KG1 (cell line): ENCODE data around the gene HABP4.
"Not testable (repeated sequence)": the region's sequence is repeated elsewhere in the genome, so short reads cannot be mapped to it uniquely, and the experiment has no call there.

Experiments used
- DNase-seq: peaks from one replicate; lab custom pipeline; 2025; lab: John Stamatoyannopoulos, UW

The HABP4 gene

GRCh38 chr9:96498796-96499195, 48.8 kb downstream of the HABP4 start:
- DNase-seq: no peak

DNA sequence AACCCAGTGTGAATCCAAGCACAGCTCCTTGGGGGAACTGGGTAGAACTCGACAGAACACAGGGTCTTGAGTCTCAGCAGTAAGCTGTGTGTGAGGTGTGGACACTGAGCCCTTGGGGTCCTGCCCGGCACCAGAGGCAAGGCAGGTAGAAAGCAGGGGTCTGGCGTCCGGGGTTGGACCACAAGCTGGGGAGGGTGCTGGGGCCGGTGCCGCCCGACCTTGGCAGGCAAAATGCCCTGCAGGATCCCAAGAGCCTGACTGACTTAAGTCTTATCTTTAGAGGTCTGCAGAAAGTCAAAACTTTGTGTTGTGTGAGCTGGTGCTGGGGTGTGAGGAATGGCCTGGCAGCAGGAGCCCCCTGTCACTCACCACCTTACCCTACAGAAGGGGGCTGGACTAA, 49.3 kb downstream of the HABP4 start:
- no peak for DNase-seq

DNA sequence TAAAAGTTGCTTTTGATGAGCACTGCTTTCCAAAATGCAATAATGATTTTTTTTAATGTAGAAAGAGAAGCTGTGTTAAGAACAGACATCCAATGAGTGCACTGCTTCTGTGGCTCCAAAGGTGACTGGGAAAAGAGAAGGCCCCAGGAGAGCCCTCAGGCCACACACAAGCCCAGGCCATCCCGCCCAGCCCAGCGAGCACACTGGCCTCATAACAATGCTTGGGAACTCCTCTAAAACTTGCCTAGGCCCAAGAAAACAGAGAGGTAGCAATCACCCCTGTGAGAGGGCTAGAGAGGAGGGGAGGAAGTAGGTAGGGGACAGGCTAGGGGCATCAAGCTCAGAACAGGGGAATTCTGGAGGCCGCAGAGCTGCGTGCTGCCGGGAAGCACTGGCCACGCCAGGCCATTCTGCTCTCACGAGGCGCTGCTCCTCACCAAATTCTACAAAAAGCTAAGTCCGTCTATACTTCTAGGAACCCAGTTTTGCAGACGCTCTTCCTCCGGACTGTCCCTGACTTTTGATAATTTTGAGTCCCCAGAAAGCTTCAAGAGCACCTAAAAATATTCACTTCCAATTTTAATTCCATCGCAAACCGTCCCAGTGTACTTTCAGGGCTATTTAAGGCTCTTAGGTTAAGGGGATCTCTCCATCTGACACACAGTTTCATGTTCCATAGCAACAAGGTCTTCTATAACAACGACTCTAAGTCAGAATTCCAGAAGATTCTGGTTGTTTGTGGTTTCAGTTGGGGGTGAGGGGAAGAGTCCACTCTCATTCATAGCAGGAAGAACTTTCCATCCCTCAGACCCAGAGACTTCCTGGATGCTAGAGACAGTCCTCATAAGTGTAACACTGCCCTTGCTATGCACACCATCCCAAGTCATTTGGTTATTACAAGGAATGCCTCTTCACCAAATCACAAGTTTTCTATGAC, 51.0 kb downstream of the HABP4 start:
- no peak for DNase-seq

GRCh38 chr9:96501633-96502538, 51.9 kb downstream of the HABP4 start:
- DNase-seq: no peak

DNA sequence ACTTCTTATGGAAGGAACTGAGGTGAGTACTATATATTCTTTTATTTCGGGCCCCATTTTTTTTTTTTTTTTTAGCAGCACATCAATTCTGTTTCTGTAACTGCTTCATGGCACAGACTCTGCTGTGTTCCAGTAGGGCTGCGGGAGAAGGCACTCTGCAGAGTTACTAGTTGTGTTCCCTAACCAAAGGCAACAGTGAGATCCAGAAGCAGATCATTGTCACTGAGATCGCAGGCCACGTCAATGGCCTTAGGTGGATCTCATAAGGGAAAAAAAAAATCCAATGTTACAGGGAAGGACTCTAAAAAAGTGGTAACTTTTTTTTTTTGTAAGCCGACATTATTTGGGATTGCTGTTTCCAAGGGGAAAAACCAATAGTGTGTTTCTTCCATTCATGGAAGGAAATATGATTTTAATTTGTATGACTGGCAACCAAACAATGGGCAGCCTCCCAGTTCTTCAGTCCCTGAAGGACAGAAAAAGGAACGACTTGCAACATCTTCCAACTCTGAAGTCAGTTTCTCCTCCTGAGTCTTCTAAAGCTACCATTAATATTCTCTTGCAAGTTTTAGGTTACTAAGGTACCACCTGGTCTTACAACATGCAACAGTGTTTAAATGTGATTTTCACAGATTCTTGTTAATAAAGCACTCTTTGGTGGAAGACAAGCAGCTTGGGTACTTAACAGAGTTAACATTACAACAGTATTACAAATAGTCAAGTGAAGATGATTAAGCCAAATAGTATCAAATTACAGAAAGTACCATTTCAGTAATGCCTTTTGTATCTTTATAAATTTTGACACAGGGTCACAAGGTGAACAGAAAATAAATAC, 52.8 kb downstream of the HABP4 start:
- no peak for DNase-seq

DNA sequence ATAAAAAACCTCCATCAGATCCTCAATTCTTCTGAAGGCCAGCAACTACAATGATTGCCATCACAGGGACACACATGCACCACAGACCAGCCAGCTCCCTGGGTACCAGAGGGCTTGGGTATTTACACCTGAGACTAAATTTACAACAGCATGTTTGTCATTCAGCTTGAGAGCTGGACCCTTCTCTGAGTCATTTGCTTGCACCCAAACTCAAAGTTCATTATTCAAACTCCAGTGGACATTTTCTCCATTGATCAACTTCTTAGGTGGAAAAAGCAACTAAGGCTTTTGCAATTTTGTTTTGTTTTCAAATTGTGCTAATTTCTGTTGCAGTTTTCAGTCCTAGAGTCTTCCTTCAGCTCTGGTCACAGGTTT, 53.4 kb downstream of the HABP4 start:
- not testable (repeated sequence) for DNase-seq

DNA sequence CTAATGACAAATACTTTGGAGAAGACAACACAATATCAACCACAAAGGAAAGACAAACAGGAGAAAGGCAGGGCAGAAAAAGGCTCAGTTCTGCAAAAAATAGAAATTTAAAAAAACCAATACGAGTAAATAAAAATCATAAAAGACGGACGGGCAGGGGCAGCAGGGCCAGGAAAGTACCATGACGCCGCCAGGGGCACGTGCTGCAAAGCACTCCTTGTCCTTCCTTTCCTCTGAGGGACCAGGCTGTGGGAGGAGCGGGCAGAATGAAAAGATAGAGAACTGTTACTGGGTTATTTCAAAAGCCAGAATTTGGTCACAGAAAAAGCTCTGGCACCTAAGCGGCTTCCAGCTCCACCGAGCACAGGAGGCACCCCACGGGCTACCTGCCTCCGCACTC, 53.9 kb downstream of the HABP4 start:
- DNase-seq: no peak

- DNase-seq: no peak
These were observed 55.5 kb downstream of the HABP4 start for GRCh38 chr9:96505316-96505991.

- DNase-seq: no peak
These were observed 58.4 kb downstream of the HABP4 start for GRCh38 chr9:96508227-96508940.

GRCh38 chr9:96509026-96509425, 59.1 kb downstream of the HABP4 start:
- no peak for DNase-seq

GRCh38 chr9:96509848-96510247, 59.9 kb downstream of the HABP4 start:
- no peak for DNase-seq

DNA sequence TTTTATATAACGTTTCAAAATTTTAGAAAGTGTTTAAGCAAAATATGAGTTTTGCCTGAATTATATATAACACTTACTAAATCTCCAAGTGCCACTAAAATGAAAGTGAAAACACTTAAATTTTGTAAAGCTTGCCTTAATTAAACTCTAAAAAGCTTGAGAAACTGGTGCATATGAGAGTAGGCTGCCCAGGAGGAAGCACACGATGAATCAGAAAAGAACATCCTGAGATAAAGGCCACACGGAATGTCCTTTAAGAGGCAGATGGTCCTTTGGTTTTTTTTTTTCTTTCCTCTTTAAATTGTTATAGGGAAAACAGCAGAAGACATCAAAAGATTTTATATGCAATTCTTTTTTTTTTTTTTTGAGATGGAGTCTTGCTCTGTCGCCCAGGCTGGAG, 60.3 kb downstream of the HABP4 start:
- no peak for DNase-seq

DNA sequence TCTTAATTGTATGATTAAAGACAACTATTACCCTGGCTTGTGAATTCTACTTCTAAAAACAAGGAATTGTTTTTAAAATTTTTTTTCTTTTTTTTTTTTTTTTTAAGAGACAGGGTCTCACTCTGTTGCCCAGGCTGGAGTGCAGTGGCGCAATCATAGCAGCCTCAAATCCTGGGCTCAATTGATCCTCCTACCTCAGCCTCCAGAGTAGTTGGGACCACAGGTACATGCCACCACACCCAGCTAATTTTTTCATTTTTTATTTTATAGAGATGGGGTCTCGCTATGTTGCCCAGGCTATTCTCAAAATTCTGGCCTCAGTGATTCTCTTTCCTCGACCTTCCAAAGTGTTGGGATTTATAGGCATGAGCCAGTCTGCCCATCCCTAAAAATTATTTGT, 62.3 kb downstream of the HABP4 start:
- DNase-seq: no peak

- no peak for DNase-seq
These were observed 63.7 kb downstream of the HABP4 start for GRCh38 chr9:96513622-96514021.

- no peak for DNase-seq
These were observed 64.3 kb downstream of the HABP4 start for GRCh38 chr9:96514108-96514799.

GRCh38 chr9:96514800-96515158, 64.8 kb downstream of the HABP4 start:
- DNase-seq: no peak

- DNase-seq: no peak
These were observed 65.9 kb downstream of the HABP4 start for GRCh38 chr9:96515621-96516470.

DNA sequence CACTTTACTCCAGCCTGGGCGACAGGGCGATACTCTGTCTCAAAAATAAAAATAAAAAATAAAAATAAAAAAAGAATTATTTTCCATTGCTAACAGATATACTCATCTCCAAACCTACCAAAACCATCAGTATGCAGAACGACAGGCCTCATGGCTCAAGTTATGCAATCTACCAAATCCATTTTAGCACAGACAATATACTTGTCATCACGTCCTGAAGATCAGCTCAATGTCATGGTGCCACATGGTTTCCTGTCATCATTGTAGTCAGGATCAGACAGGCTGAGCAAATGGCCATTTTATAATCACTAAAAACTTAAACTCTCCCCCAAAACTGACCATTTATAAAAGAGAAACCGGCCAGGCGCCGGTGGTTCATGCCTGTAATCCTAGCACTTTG, 69.1 kb downstream of the HABP4 start:
- no peak for DNase-seq

DNA sequence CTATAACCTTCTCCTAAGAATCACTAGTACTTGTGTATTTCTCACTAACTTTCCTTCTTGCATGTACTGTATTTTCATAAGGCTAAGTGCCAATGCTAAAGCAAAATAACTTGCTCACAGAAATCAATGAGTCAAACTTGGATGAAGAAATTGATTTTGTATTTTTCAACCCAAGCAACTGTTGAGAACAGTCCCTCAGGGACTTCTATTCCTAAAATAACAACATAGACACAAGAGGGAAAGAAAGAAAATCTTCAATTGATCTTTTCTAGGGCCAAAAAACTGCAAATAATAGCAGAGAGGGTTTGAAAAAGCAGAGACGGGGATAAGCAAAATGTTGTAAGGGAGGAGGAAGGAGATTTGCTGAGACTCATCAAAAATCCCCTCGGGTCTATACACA, 69.8 kb downstream of the HABP4 start:
- DNase-seq: no peak
